ENCODE results near the gene SCARB2.

SCARB2 gene

DNA sequence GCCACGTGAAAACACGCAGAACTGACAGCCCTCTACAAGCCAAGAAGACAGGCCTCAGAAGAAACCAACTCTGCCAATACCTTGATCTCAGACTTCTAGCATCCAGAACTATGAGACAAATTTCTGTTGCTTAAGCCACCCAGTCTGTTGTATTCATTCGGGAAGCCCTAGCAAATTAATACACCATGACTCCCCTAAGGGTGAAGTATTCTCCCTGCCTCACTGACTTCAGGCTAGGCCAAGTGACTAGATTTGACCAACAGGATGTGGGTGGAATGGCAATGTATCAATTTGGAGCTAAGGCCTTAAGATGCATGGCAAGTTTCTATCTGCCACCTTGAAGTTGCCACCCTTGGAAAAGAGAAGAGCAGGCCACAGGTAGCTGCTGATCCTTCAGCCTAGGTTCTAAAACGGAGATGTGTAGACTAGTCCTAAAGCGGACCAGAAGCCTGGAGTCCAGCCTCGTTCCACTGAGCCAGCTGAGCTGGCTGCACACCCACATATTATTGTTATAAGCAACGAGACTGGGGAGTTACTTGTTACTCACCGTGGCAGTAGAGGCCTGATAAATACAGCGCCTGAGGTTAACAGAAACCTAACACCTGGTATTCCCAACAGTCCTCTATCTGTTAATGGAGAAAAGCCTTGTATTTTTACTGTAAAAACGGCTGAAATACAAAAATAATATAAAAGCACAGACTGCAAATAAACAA, 16.4 kb downstream of the SCARB2 start:
- no peak for DNase-seq

DNA sequence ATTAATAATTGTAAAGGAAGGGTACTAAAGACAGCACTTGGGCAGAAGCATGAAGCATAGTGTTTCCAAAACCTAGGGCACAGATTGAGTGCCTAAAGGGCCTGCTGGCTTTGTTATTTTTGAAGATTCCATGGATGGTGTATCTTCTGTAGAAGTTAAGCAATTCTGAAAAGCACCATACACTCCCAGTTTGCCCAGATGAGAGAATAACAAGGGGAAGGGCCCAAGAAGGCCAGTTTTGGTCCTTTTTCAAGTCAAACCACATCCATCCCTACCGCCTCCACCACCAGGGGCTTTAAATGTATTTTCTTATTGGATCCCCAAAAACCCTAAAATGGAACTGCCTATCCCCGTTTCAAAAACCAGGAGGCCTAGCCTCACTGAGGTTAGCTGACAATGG, 17.2 kb downstream of the SCARB2 start:
- DNase-seq: no peak

DNA sequence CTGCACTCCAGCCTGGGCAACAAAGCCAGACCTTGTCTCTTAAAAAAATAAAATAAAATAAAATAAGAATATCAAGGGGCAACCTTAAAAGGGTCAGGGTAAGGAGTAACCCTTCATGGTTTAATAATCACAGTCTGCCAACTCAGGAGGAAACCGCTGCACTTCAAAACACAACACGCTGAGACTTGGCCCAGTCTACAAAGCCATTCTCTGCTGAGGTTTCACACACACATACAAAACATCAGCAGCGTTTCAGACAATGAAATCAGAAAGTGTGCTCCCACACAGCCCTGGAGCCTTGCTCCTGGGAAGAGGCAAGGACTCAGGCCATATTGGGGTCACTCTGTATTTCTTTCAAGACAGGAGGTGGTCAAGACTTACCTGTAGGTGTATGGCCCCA, 18.3 kb downstream of the SCARB2 start:
- no peak for DNase-seq

DNA sequence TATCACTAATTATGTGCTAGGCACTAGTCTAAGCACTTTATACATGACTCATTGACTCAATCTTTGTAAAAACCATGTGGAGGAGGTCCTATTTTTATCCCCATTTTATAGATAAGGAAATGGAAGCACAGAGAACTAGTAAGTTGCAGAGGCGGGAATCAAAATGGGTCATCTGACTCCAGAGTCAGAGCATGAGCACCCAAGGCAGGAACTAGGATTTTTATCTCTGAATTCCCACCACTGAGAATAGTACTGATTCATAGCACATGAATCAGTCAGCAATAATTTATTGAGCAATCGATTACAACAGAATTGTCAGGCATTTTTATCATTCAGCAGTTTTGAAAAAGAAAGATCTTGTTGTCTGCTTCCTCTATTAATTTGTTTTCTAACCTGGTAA, 19.3 kb downstream of the SCARB2 start:
- DNase-seq: no peak

DNA sequence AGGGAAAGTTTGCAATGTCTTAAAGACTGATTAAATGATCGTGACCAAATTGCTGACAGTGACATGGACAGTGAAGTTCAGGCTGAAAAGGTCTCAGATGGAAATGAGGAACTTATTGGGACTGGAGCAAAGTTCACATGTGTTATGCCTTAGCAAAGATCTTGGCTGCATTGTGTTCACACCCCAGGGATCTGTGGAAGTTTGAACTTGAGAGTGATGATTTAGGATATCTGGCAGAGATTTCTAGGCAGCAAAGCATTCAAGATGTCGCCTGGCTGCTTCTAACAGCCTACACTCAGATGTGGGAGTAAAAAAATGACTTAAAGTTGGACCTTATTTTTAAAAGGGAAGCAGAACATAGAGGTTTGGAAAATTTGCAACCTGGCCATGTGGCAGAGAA, 21.4 kb downstream of the SCARB2 start:
- DNase-seq: no peak

DNA sequence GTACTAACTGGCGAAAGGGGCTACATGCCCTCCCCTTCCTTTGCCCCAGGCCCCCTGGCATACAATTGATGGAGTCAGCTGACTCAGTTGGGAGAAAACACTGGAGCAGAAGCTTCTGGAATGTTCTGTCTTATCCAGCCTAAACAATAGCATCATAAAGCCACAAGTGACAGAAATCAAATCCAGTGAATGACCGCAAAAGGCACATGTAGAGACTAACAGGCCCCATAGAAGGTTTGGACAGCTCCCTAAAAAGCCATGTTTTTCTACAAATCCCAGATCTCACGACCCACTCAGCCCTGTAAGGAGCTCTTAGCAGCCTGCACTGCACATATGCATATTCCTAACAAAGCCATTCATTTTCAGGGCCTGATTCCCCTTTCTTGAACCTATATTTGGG, 25.1 kb downstream of the SCARB2 start:
- no peak for DNase-seq

DNA sequence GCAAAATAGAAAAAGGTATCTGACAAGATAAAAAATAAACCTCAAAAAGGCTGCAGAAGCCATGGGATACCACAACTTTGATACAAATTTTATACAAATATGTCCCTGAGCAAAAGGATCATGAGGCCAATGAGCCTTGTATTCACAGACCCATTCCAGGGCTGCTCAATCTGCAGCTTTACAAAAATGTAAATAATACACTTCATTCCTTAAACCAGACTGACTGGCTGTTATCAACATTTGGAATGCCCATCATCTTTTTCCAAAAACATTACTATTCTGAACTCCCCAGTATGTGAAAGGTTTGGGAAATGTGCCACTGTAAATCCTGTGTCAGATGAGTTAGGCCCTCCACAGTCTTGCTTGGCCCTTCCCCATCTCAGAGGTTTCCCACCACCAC, 25.5 kb downstream of the SCARB2 start:
- no peak for DNase-seq

DNA sequence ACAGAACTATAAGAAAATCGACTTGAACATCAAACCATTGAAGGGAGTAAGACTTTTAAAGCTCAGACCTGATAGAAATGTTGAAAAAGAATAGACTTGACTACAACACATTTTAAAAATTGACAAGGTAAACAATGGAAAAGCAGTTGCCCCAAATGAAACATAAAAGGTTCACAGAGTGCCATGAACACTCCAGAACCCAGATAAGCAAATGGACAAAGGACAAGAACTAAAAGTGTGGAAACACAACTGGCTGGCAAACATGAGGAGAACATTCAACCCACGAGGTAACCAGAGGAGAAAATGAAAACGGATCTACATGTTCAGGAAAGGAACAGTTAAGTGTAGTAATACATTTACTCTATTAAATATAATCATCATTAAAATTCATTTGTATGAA, 26.5 kb downstream of the SCARB2 start:
- no peak for DNase-seq

DNA sequence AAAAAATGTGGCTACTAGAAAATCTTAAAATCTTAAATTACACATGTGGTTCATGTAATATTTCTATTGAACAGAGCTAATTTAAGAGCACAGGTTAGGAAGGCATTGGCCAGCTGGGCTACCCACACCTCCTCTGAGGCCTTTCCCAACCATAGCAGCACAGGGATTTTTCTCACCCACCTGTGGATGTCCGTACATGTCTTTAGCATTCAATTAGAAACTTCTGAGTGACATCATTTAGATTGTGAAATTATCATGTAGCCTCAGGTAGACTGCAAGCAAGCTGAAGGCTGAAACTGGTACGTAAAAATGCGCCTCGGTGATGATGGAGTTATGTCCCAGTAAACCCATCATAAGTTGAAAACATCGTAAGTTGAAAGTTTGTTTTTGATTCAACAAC, 31.2 kb downstream of the SCARB2 start:
- no peak for DNase-seq

DNA sequence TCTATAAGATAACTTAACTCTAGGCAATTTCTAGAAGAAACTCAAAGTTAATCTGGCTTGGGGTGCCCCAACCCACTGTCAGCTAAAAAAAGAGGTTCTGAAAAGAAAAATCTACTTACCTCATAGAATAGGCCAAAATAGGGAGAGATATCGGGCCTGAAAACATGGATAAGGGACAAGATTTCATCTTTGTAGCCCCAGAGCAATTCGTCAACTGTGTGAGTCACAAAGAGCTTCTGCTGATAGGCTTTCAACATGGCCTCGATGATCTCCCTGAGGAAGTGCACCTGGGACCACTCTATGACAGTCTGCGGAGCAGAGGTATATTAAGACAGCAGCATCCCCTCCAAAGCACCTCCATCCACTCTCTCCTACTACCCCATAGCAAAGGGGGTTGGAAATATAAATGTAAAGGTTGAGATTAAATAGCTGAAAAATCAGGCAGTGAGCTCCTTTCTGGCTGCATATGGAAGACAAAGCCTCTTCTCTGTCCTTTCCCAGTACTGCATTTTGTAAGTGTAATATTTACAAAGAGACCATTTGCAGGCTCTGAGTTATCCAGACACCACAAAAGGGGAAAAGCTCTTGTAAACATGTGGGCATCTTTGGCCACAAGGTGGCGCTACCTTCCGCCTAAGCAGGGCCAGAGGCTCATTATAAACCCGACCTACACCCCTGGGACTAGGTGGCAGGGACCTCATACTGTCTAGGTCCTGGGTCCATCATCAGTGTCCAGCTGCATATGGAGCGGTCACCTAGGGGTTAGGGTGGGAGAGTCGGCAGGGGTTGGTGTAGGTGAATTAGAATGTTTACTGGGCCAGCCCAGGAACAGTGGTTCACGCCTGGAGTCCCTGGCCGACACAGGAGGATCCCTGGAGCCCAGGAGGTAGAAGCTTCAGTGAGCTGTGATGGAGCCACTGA, 34.0 kb downstream of the SCARB2 start:
- peak; percentile 67 to 79 for DNase-seq

DNA sequence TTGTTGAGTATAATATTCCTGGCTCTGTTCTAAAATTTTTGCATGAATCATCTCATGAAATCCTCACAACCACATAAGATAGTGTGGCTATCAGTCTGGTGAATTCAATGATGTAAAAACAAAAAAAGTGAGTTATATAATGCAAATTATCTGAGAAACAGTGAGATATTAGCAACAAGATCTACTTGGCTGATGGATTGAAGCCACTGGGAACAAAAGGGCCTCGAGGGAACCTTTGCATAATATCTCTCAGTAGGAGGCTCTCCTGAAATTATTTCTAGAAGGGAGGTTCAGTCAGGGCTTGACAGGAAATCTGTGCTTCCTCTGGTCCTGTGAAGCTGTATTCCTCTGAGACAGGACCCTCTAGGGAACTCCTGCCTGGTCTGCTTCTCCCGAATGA, 35.3 kb downstream of the SCARB2 start:
- DNase-seq: no peak

DNA sequence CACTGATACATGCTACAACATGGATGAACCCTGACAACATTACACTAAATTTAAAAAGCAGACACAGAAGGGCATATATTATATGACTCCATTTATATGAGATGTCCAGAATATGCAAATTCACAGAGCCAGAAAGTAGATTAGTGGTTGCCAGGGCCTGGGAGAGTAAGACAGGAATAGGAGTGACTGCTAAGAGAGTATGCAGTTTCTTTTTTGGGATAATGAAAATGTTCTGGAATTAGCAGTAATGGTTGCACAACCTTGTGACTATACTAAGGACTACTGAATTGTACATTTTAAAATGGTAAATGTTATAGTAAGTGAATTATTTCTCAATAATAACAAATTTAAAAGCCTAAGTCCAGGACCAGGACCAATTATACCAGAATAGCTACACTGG, 35.9 kb downstream of the SCARB2 start:
- DNase-seq: no peak

DNA sequence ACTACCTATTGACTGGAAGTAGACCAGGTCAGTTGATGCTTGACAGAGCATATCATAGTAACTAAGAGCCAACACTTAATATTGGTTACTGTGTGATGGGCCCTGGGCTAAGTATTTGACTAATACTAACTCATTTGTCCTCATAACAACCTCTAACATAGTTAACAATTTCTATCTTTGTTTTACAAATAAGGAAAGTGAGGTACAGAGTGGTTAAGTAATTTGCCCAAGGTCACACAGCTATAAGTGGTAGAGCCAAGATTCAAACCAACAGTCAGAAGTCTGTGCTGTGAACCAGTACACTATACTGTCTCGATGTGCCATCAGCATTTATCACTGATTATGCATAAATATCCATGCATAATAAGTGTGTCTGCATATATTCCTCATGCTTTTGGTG, 38.3 kb downstream of the SCARB2 start:
- no peak for DNase-seq

DNA sequence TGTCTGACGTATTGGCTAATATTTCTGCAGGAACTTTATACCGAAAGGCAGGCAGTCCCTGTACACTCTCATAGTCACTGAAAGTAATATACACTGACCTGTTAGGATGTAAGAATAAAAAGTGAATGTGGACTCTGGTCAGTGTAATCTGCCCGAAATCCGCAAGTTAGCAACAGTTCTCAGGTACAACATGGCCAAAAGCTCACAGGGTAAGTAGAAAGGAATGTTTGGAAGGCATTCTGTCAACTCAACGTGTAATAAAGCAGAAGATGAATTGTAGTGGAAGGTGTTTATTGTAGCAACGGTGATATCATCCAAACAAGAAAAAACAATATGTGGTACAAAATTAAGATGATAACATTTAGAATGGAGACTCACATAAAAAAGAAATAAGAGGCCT, 39.4 kb downstream of the SCARB2 start:
- DNase-seq: no peak

DNA sequence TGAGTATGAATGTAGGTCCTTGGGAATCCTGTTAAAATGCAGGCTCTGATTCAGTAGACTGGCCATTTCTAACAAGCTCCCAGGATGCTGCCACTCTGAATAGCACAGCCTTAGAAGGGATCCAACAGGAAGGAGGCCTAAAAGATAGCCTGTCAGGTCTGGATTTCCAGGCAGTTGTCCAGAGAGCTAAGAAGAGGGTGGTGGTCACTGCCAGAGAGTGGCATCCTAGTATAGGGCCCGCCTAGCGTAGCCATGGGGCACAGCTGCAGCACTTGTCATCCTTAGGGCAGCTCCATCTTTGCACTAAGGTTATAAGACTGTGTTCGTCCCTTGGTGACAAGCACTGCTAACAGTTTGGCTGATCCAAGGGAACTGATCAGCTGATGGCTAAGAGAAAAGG, 44.9 kb downstream of the SCARB2 start:
- DNase-seq: no peak

DNA sequence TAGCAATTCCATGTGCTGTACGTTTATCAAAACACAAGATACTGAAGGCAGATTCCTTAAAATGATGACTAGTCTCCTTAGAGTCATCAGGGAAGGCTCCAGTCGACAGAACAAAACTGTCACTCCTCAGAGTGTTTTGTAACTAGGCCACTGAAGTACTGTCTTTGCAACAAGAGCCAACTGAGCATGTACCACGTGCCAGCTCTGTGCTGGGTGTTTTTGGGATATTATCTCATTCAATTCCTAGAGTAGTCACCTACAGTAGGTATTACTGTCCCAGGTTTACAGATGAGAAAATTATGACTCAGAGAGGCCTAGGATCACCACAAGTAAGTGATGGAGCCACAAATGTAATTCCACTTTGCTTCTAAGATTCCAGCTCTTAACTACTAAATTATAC, 47.1 kb downstream of the SCARB2 start:
- DNase-seq: no peak

DNA sequence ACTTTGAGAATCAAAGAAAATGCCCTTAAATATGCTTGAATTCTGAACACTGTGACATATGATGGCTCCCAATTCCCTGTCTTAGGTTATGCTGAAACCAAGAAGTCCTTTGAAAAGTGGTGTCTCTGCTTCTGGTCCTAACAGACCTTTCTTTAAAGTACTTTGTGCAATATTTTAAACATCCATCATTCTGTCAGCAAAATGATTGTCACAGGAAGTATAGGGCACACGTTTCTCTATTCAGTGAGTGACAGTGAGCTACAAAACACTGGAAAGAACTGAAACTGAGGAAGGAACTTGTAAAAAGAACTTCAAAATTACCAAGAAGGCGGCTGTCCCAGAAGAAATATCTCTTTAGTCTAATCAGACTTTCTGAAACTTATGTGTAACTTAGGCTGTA, 53.3 kb downstream of the SCARB2 start:
- DNase-seq: no peak

DNA sequence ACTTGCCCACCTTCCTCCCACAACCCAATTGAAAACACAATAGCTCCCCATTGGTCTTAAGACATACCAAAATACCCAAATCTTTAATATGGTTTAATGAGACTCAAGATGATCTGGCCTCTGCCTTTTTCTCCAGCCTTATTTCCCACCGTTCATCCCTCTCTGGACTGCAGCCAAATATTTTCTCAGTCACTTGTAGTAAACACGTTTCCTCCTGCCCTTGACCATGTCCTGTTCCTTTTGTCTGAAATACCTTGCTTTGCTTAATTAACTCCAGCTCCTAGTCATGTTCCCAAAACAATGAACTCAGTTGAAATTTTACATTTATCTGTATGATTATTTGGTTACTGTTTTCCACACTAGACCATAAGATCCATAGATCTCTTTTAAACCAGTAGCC, 57.0 kb downstream of the SCARB2 start:
- DNase-seq: no peak

DNA sequence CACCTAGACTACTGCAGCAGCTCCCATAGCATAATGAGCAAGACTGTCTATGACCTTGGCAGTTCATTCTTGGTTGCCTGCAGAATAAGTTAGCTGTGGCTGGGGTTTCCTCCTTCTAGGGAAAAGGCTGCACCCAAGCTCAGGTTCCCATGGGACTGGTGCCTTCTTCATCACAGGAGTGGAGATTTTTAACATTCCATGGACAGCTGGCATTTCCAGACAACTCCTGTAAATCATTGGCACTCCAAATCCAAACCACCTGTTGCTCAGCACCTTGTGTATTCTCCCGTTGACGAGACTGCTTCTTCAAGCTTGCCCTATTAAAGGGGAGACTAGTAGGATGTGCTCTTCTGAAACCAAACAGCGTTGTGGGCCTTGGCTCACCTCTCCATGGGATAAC, 57.6 kb downstream of the SCARB2 start:
- no peak for DNase-seq

DNA sequence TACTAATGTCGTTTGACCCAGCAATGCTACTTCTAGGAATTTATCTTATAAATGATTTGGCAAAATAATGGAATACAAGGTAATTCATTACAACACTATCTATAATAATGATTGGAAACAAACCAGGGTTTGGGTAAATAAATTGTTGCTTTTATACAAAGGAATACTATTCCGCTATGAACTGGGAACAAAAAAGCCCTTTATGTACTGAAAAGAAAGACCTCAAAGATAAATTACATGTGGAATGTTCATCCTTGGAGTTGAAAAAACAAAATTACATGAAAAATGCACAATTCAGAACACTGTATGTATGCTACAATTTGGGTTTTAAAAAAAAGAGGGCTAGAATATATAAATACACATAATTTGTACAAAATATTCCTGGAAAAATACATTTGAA, 60.3 kb downstream of the SCARB2 start:
- no peak for DNase-seq

DNA sequence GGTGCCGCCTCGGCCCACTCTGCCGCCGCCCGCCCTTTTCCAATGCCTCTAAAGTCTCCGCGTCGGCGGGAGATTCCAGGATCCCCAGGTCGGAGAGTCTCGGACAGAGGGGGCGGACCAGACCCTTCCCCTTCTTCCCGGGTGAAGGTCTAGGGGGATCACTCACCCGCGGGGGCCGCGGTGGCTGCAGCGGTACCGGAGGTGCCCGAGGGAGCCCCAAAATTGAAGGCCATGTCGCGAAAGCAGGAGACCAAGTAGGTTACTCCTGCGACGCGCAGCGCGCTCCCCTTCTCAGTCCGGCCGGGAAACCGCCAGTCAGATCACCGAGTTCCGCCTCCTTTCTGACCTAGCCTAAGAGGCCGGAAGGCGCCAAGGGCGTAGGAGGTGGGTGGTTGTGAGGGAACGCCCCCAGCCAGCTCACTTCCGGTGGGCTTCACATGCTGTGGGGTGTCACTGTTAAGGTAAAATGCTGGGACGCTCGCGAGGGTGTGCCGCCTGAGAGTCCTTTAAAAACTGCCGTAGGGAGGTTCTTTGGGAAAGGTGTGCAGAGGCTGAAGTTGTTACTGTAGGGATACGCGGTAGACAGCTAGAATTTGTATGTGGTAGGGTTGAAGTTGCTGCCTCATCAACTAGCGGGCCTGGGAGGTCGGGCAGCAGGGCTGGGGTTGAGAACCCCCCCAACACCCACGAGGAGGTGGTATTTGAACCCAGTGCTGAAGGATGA, 65.3 kb downstream of the SCARB2 start, which contains the start of gene NUP54:
Gene NUP54 (minus strand): TSS at position 256 of the 724 bp plus-strand sequence. CDS start 23 bp downstream, at position 233.
- DNase-seq: peak; percentile 93 to 95

DNA sequence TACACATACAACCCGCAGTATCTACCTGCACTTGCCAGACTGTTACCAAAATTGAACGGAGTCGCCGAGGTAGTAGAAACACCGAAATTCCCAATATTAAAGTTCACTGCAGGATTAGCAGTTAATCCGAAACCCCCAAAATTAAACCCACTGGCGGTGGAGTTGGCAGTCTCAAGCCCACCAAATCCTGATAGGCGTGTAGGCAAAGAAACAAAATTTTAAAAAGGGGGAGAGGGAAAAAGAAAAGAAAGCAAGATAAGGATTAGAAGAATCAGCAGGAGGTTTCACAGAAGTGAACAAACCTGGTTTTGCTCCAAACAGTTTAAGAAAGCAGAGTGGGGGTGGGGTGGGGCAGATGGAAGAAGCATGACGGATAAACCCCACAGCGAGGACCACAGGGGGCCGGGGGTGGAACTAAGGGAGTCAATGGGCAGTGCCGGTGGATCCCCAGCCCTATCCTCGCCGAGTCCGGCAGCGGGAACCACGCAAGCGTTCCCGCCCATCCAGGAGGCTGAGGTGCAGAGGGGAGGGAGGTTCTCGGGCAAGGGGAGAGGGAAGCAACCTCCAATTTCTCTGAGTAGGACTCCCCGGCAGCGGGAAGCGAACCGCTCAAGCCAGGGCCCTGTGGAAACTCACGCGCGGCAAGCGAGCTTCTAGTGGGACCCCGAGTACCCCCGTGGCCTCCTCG, 66.0 kb downstream of the SCARB2 start:
- peak; percentile 19 to 31 for DNase-seq

DNA sequence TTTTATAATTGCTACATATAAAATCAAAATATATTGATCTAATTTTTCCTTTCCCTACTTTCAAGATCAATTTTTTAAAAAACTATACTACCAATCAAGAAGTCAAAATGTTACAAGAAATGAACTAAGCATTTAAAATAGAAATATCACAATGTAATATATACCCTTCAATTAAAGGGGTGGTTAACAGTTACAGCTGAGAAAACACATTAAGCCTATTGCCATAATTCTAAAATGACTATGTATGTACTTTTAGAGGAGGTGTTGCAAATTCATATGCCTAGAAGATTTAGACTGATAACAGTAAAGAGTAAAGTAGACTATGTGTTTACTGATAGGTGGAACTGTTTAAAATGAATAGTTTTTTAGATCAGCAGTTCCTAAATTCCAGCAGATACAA, 69.1 kb downstream of the SCARB2 start:
- no peak for DNase-seq

All from stimulated activated CD4-positive, alpha-beta T cell treated with anti-CD3 and anti-CD28 coated beads, Interleukin-4, amount 100 ng/mL, for 4 hours (primary cell).